ENCODE measurements around the gene ASPG.

The ASPG gene

GRCh38 chr14:104135904-104136471 lies 50.5 kb downstream of the ASPG start:
- DNase-seq (ENCODE audit: low read depth, low spot score) = no peak

DNA sequence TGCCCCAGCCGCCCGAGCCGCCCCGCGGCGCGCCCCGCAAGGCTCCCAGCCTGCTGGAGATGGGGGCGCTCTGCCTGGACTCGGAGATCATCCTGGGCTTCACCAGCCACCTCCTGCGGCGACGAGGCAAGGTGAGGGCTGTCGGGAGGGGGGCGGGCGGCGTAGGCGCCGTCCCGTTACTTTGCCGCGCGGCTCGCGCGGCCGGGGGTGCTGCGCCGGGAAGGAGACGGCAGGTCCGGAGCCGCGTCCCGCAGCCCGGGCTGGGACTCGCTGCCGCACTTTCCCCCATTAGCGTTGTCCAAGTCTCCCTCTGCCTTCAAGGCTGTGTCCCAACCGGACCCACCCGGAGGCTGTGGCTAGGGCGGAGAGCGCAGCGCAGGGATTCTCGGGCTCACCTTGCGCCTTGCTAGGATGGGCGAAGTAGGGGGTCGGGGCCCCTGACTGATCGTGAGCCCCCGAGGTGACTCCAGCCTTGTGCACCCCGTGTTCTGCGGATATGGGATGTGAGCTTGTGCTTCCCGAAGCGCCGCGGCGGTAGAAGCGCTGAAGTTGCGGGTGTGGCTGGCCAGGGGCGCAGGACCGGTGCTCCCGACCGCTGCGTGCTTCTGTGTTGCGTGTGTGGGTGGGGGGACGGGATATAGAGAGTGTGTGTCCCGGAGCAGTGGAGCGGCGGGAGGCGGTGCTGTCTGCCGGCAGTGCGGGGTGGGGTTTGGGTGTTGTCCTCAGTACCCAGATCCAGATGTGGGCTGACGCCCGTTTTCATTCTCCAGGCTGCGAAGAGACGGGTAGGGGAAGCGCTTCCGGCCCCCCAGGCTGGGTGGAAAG lies 51.2 kb downstream of the ASPG start:
- no peak for DNase-seq (ENCODE audit: low read depth, low spot score)

- DNase-seq (ENCODE audit: low read depth, low spot score) = no peak
These were observed 52.0 kb downstream of the ASPG start for GRCh38 chr14:104137297-104138097.

DNA sequence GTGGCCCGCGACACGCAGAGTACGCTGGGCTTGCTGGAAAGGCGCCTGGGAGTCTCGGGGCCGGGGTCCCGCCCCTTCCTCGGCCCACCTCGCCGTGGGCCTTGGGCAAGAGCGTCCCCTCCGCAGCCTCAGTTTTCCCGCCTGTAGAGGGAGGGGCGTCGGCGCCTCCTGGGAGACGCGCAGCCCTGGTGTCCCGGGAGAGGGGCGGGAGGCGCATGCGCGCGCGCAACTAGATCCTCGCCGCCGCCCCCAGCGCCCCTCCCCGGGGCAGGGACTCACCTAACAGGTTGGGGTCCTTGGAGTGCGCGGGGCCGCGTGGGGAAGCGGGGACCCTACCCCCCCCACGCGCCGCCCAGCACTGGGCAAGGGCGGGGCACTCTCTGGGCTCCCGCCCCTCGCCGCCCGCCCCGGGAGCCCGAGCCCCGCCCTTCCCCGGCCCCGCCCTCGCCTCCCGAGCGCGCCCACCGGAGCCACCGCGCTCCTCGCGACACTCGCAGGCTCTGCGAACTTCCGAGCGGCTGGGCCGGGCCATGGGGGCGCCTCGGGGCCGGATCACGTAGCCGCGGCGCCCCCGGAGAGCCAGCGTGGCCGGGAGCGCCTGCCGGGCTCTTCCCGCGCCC lies 52.7 kb downstream of the ASPG start, which contains the start of gene KIF26A:
KIF26A (plus strand) TSS at position 490 of the 620 bp plus-strand sequence. CDS start 136 bp downstream, outside the sequence.
- DNase-seq (ENCODE audit: low read depth, low spot score) = no peak

GRCh38 chr14:104138718-104139459 lies 53.4 kb downstream of the ASPG start:
- no peak for DNase-seq (ENCODE audit: low read depth, low spot score)

DNA sequence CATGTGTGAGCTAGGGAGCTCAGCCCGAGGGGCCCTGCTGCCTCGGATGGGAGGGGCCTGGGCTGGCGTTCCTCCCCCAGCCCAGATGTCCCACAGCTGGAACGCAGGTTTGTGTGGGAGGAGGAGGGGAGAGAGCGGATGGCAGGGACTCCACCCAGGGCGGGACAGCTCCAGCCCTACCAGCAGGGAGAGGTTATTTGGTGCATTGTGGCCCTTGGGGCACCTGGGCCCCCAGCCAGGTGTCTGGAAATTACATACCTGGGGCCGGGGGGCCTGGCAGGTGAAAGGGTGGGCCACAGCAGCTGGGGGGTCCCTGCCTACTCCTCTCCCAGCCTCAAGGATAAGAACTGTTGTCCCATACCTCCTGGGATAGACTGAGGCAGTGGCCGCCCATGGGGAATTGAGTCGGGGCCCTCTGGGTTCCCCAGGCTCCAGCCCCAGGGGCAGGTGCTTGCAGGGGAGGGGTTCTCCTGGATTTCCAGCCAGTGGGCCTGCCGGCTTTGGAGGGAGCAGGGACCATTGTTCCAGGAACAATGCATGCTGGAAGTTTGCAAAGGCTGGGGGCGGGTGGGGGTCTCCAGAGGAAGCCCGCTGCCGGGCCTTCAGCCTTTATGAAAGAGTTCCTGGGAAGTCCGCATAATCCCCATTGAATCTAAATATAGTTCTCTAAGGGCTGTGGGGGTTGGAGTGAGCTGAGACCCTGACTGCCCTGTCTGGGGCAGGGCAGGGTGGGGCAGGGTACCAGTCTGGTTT lies 54.1 kb downstream of the ASPG start:
- no peak for DNase-seq (ENCODE audit: low read depth, low spot score)

DNA sequence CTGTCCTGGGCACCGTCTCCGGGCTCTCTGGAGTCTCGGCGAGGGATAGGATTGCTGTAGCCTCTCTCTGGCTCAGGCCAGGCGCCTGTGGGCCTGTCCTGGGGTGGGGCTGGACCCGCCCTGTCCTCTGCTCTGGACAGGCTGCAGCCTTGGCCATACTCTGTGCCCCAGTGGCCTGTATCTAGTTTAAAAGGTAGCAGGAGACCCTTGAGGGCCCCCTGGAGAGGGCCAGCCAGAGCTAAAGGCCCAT lies 54.6 kb downstream of the ASPG start:
- no peak for DNase-seq (ENCODE audit: low read depth, low spot score)

DNA sequence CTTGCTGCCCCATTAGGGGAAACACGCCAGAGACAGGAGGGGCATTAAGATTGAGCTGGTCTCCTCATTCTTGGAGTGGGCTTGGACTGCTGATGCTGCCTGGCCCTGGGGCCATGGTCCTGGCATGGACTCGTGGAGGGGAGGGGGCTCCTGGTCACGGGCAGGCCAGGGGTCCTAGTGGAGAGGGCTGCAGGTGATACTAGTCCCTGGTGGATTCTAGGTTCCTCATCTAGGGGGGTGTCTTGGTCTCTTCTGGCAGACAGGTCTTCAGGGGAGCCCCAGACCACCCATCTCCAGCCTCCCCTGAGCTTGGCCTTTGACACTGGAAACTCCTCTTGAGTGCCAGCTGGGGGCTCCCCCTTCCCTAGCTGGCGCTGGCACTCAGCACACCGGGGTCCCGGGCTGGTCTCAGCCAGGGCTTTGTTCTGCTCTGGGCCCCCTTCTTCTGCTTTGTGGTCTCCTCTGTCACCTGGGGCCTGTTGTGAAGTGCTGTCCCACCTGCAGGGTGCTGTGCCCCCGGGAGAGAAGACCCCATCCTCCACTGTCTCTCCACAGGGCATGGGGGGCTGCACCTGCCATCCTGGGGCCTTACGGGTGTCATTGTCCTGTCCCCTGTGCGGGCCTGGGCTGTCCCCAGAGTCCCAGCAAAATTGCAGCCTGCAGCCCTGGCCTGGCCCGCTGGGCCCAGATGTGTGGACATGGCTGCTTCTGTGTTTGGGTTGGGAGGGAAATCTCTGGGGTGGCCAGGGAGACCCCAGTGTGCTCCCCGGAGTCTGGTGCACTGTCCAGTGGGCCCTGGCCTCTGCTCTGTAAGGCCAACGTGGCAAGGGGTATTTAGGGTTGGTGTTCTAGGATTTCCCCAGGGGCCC lies 55.2 kb downstream of the ASPG start:
- DNase-seq (ENCODE audit: low read depth, low spot score) = no peak

- DNase-seq (ENCODE audit: low read depth, low spot score) = no peak
These were observed 56.2 kb downstream of the ASPG start for GRCh38 chr14:104141621-104142091.

DNA sequence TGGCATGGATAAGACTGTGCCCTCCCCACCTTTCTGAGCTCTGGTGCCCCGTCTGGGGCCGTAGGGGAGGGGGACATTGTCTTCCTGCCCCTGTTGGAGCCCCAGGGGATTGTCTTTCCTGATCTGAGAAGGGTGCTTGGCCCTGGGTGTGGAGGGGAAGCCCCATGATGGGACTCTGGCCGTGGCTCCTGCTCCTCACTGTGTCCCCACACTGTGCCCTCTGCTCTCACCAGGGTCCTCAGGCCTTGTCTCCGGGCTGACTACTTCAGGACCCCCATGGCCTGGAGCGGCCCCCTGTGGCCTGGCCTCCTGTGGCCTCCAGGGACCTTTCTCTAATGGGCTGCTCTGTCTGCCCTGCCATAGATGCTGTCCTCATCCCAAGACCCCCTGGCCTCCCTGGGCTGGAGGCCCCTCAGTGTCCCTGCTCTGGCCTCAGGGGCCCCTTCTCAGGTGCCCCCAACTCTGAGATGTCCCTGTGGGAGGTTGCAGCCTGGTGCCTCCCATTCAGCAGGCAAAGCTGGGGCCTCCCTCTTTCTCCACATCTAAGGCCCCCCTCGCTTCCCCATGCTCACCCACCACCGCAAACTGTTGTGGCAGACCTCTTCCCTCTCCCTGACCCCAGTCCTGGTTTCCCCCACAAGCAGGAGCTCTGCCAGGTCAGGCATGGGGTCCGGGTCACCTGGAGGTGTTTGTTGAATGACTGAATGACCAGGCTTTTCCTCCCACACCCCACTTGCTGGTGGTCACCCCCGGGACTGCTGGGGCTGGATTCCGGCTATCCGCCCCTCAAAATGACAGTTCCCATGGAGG lies 56.8 kb downstream of the ASPG start:
- DNase-seq (ENCODE audit: low read depth, low spot score) = no peak

DNA sequence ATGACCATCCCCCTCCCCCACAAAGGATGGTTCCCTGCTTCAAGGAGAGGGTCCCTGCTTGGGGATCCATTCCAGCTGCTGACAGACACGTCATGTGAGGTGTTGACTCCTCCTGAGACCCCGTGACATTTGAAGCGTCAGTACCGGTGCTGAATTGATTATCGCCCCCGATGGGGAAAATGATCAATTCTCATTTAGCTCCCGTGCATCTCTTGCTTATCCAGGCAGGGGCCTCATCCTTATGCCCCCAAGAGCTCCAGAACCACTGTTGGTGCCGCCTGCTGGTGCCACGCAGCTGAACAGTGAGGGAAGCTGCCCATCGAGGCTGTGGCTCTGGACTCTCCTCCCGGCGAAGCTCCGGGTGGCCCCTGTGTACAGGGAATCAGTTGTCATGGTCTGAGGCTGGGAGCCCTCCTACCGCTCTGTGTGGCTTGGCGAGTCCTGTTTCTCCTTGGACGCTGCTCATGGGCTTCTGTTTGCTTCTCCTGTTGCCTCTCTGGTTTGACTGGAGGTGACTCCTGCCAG lies 57.5 kb downstream of the ASPG start:
- no peak for DNase-seq (ENCODE audit: low read depth, low spot score)

DNA sequence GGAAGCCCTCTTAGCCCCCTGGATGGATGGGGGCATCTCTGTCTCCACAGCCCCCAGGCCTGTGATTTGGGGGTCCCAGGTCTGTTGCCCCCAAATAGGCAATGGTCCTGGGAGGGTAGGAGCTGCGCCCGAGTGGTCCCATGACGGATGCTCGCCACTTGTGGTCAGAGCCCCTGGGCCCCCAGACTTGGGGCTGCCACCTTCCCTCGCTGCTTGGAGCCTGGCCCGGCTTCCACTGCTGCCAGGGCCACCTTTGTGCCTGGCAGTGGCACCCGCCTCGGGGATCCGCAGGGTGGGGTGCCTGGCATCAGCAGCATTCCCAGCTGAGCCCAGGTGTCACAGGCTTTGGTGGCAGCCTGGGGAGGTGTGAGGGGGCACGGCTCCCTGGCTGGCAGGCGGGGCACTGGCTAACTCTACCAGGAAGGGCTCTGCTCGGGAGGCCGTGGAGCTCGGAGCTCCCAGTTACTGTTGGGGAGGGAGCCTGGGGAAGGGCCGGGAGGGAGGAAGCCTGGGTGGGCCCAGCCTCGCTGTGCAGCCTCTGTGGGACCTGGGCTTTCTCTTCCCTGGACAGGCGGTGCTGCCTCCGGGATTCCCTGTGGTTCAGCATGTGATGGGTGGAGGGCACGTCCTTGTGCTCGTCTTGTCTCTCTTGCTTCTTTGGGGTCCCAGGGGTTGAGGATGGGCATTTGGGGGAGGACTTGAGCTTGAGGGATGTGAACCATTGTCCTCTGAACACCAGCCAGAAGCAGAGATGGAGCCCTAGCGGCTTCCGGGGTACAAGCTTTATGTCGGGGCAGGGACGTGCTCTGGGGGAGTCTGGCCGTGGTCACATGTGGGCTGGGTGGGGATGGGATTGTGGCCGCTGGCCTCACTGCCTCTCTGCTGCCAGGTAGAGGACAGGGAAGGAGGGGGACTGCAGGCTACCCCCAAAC lies 58.3 kb downstream of the ASPG start:
- DNase-seq (ENCODE audit: low read depth, low spot score) = no peak

GRCh38 chr14:104144453-104144790 lies 58.9 kb downstream of the ASPG start:
- no peak for DNase-seq (ENCODE audit: low read depth, low spot score)

DNA sequence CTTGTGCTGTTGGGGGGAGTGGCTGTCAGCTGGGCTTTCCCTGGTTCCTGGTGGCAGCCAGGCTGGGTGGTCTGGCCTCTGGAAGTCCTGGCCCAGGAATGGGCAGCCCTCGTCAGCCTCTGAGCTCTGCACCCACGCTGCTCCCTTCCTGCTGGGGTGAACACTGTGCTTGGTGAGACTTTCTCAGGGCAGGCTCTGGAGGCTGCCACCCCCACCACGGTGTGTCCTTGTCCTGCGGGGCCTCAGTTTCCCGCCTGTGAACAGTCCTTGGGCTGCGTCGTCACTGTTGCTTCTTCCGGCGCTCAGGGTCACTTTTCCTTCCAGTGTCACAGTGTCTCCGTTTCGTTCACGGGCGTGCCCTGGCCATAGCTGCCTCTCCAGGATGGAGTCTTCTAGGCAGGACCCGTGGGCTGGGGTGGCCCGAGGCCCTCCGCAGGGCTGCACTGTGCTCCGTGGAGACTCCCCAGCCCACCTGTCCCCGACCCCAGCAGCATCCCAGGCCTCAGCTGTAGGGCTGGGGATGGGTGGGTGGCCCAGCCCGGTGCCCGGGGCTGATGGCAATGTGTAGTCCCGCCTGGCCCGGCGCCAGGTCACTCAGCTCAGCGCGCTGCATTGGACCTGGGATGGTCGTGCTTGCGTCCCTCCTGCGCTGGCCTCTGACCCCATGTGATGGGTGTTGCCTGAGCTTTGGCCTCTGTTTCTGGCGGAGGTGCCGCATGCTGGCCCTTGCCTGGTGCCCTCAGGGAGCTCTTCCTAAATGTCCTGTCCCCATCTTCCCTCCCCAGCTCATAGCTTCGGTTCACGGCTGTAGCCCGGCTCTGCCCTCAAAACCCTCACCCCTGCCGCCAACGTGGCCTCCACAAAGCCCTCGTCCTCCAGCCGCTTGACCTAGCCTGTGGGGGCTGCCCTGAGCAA lies 59.7 kb downstream of the ASPG start:
- no peak for DNase-seq (ENCODE audit: low read depth, low spot score)

- no peak for DNase-seq (ENCODE audit: low read depth, low spot score)
These were observed 60.5 kb downstream of the ASPG start for GRCh38 chr14:104145826-104146601.

Data from iPS DF 19.7 (cell line).